ENCODE measurements around the gene CDK14. TPM values are rescaled to one million over a fixed set of nuclear protein-coding genes. Genes with fewer than 3 reads are reported as not detected.

The CDK14 gene
- total RNA-seq, 4 donors from 2014 or later: 29.3 to 37.8 (median 33.0) TPM

GRCh38 chr7:90833443-90833842 lies 237.3 kb downstream of the CDK14 start:
- Histone ChIP-seq H3K4me1 (no peaks in the 10 kb centered on the region), H3K36me3 (no peaks in the 10 kb centered on the region), H3K4me3 (replicated peaks in 1 of 3) (no peak overlapping the region), H3K27ac (no peak overlapping the region), H3K9me3 (no peaks in the 10 kb centered on the region), H3K27me3 (no peaks in the 10 kb centered on the region)
- TF ChIP-seq POLR2A (IDR thresholded peaks at IDR 0.05) (no peak), CTCF (IDR thresholded peaks at IDR 0.05) (no peak)
- no peak for DNase-seq
- intact Hi-C loops (cut with DNase I): no loop called here
- 95 to 96% methylated on average over 1 of the region's 1 CpG for WGBS, 2 donors

- Histone ChIP-seq H3K4me1 (no peaks in the 10 kb centered on the region), H3K4me3 (replicated peaks in 1 of 3) (no peak overlapping the region), H3K27me3 (no peaks in the 10 kb centered on the region), H3K9me3 (no peaks in the 10 kb centered on the region), H3K36me3 (no peaks in the 10 kb centered on the region), H3K27ac (no peak overlapping the region)
- no peak for DNase-seq
- intact Hi-C loops (cut with DNase I): no loop called here
- 70 to 95% methylated on average over 2 of the region's 2 CpGs for WGBS, 2 donors
- TF ChIP-seq POLR2A (IDR thresholded peaks at IDR 0.05) (no peak), CTCF (IDR thresholded peaks at IDR 0.05) (no peak)
Measured at GRCh38 chr7:90834771-90835170, 238.7 kb downstream of the CDK14 start.

GRCh38 chr7:90835861-90836260 lies 239.7 kb downstream of the CDK14 start:
- no peak for DNase-seq
- no peak overlapping the region for H3K4me3 ChIP-seq (replicated peaks in 1 of 3)
- H3K9me3 ChIP-seq: no peaks in the 10 kb centered on the region
- H3K36me3 ChIP-seq: no peaks in the 10 kb centered on the region
- TF ChIP-seq POLR2A (IDR thresholded peaks at IDR 0.05) (no peak), CTCF (IDR thresholded peaks at IDR 0.05) (no peak)
- no peak overlapping the region for H3K27ac ChIP-seq
- intact Hi-C loops (cut with DNase I): no loop called here
- WGBS, 2 donors: 96 to 100% methylated on average over 1 of the region's 1 CpG
- H3K27me3 ChIP-seq: no peaks in the 10 kb centered on the region
- no peaks in the 10 kb centered on the region for H3K4me1 ChIP-seq

GRCh38 chr7:90836937-90837336 lies 240.8 kb downstream of the CDK14 start:
- Histone ChIP-seq H3K36me3 (no peaks in the 10 kb centered on the region), H3K4me1 (no peaks in the 10 kb centered on the region), H3K9me3 (no peaks in the 10 kb centered on the region), H3K27me3 (no peaks in the 10 kb centered on the region), H3K27ac (no peak overlapping the region), H3K4me3 (replicated peaks in 1 of 3) (no peak overlapping the region)
- WGBS, 2 donors: 90 to 95% methylated on average over 2 of the region's 2 CpGs
- TF ChIP-seq CTCF (IDR thresholded peaks at IDR 0.05): no peak
- TF ChIP-seq POLR2A (IDR thresholded peaks at IDR 0.05): no peak
- intact Hi-C loops (cut with DNase I): no loop called here
- no peak for DNase-seq

- intact Hi-C loops (cut with DNase I): no loop called here
- no peak overlapping the region for H3K27ac ChIP-seq
- no peaks in the 10 kb centered on the region for H3K27me3 ChIP-seq
Measured at GRCh38 chr7:90838799-90839198, 242.7 kb downstream of the CDK14 start.

More at GRCh38 chr7:90838799-90839198, 242.7 kb downstream of the CDK14 start:
- H3K9me3 ChIP-seq: no peaks in the 10 kb centered on the region
- TF ChIP-seq CTCF (IDR thresholded peaks at IDR 0.05) (no peak), POLR2A (IDR thresholded peaks at IDR 0.05) (no peak)
- 98 to 99% methylated on average over 8 of the region's 8 CpGs for WGBS, 2 donors
- no peak overlapping the region for H3K4me3 ChIP-seq (replicated peaks in 1 of 3)
- DNase-seq: no peak
- H3K4me1 ChIP-seq: no peaks in the 10 kb centered on the region
- H3K36me3 ChIP-seq: no peaks in the 10 kb centered on the region
